Activated CD4-positive, CD25-positive, alpha-beta regulatory T cell treated with anti-CD3 and anti-CD28 coated beads, Interleukin-2, amount 50 U/mL, for 24 hours (primary cell): ENCODE data around the gene SF1.

Source experiments
- ATAC-seq, 2 donors: fragments of 150-1000 bp; cut with Tn5 transposase; one replicate each; pipeline ENCODE4 v1.10.0; 2021; ENCODE audit warnings: mild to moderate bottlenecking in 1 of 2, moderate library complexity in 1 of 2

Gene SF1

DNA sequence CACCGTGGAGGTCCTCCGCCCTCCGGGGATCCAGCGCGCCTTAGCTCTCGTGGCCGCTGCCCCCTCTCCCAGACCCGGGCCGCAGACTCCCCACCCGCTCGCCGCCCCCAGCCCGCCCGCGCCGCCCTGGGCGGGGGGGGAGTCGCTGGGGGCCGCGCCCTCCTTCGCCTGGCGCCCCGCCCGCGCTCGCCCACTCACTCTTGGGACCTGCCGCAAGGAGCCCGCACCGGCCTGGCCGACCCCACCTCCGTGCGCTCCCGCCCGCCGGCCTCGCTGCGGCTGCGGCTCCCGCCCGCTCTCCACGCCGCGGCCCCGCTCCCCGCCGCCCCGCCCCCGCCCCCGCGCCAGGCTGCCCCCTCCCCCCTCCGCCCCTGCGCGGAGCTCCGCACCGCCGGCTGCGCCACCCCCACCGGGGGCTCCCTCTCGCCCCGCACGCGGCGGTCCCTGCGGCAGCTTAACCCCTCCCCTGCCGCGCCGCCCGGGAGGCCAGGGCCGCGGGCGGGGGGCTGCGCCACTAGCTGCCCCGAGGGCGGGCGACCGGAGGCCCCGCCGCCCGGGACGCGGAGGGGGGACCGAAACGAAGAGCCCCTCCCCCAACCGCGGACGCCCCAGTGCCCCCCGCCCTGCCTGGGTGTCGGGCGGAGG is 33.7 kb downstream of the SF1 start:
- no peak for ATAC-seq

DNA sequence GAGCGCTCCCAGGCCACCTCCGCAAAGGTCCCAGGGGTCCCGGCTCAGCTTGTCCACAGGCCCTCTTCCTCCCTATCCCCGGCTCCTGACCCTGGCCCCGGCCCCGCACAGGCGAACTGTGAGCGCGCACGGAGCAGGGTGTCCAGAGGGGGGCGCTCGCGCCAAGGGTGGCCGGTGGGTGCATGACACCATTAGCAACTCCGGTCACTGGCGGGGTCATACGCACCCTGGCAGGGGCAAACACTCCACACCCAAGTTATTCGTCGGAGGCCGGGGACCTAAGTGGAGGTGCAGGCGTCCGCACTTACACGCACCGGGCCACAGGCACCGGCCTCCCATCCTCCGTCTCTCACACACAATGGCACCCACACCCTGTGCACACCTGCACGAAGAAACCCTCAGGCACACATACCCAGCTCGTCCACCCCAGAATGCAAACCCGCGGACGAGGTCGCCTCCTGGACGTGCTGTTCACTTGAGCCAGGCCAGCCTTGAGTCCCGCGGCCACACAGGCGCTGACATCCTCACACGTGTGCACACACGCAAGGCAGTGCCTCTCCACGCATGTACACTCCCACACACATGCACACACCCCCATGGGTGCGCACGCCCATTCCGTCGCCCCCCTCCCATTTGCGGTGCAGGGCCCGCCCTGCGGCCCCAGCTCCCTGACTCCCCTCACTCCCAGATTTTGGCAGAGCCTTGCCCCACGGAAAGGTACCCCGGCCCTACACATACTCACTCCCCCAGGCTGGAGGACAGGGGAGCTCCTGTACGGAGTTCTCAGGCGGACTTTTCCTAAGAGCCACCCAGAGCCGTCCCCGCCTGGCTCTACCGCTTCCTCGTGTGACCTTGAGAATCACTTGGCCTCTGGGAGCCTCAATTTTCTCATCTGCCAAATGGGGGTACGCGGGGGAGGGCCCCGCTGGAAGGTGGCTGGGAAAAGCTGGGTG is 34.5 kb downstream of the SF1 start, which contains the start of gene RASGRP2:
Gene RASGRP2 (minus strand): TSS at position 552 of the 953 bp plus-strand sequence. CDS start 1,276 bp downstream, outside the sequence.
- ATAC-seq, result peak; percentile 44 to 48

DNA sequence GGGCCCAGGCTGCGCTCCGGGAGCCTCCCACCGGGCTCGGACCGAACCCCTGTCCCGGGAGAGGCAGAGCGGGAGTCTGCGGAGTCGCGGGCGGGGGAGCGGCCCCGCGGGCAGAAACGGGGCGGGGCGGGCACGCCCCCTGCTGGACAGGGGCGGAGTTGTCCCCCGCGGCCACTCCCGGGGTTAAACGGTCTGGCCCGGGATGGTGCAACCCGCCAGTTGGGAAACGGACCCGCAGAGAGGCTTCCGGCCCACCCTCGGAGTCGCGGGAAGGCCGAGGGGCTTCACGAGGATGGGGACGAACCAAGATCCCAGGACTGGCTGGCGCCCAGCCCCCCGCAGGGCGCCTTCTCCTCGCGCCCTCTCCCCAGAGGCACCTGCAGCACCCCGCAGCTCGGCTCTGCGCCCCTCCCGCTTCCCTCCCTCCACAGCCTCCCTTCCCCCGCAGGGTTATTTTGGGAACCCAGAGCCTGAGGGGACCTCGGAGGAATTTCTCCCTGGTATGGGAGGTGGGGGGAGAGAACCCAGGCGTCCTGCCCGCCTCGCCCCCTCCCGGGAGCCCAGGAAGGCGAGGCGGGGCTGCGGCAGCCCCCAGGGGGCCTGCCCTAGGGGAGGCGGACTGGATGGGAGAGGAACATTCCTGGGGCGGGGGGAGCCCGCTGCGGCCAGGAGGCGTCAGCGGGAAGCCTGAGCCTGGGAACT is 35.3 kb downstream of the SF1 start:
- ATAC-seq, result peak; percentile 44 to 50

DNA sequence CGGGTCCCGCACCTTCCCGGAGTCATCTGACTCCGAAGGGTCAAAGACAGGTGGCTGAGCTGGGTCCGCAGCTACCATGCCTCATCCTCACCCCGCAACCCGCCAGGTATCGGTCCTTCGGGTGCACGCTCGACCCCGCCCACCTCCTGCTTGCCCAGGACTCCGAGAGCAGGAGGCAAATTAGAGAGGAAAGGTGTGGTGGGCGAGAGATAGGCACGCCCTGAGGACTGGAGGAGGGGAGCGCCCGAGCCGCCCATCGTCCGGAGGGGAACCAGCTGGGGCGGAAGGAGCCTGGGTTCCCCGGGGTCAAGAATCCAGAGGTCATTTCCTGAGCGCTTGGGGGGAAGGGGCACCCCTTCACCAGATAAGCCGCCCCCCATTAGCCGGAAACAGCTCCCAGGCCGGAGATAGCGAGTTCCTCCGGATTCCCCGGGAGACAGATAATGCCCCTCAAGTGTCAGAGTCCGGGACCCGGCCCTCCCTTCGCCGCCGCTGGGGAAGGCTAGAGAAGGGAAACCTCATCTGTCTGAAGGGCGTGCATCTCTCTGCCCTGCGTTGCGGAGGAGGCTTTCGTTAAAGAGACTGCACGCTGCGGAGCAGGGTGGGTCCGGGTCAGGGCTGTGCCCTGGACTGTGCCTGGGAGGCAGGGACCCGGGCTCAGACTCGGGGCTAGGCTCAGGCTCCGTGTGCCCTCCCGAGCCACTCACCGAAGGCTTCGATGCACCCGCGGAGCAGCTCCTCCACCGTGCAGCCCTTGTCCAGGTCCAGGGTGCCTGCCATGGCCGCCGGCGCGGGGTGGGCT is 36.1 kb downstream of the SF1 start:
- peak; percentile 17 to 18 for ATAC-seq

DNA sequence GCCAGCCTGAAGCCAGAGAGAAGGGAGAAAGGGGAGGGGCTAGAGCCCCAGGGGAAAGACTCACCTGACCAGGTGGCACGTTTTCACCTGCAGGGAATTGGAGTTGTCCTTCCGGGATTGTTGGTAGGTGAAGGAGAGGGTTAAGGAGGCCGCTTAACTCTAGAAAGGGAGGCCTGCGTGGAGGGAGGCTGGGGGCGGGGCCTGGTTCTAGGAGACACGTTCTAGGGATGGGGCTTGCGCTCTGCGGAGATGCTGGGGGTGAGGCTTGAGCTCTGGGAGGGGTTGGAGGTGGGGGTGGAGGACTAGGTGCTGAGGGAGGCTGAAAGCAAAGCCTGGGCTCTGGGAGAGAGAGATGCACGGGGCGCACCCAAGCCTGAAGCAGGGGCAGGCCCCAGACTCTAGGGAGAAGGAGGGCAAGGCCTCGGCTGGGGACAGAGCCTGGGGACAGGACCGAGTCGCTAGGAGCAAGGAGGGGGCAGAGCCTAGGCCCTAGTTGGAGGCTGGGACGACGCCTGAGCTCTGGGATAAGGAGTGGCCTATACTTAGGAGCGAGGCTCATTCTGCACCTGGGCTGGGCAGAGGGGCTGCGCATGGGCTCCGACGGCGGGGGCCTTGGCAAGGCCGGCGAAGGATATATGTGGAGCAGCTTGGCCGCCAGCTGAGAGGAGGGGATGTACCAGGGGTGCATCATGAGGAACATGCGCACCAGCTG is 36.8 kb downstream of the SF1 start:
- no peak for ATAC-seq

DNA sequence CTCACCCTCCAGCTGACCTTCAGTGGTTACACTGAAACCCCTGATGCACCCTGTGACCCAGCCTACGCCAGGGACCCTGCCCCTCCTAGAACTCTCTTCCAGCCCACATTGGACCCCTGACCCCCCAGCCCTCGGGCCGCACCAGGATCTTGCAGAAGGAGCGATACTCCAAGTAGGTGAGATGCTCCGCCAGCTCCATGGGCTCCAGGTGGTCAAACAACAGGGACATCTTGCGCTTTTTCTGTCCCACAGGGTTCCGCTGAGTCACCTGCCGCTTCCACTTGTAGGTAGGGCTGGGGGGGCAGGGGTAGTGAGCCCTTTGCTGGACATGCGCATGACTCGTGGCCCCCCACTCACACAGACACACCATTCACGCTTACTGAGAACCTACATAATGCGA is 38.5 kb downstream of the SF1 start:
- ATAC-seq, result no peak

DNA sequence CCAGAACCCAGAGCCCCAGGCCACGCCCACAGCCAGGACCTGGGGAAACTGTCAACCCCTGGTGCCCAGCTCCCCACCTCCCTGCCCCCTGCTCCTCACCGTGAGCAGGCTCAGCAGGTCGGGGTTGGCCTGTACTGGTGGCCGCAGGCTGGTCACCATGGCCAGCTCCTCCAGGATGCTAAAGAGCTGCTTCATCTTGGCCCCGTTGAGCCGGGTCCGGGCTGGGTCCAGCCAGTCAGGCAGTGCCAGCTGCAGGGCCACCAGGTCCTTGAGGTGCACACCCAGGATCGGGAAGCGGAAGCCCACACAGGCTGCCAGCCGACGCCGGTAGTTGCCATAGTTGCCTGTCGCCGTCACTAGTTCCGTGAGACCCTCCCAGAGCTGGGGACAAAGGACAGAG is 41.7 kb downstream of the SF1 start:
- no peak for ATAC-seq

DNA sequence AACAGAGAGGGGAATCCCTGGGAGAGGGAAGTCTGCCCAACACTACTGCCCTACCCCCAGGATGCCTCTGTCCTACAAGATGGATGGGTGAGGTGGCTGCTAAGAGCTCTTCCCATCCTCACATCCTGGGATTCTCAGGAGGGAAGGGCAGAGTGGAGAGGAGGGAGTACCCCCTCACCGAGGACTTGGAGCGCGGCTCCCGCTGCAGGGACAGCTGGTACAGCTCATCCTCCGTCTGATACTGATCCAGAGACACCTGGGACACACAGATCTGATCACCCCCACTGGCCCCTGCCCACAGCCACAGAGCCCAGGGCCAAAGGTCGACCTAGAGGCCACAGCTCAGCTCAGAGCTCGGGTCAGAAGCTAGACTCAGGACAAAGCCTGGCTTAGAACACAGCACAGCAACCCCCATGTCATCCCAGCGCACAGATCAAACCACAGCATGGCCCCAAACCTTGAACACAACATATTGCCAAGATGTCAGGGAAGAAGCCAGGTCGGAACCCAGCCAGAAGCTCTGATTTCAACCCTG is 42.5 kb downstream of the SF1 start:
- ATAC-seq, result no peak

DNA sequence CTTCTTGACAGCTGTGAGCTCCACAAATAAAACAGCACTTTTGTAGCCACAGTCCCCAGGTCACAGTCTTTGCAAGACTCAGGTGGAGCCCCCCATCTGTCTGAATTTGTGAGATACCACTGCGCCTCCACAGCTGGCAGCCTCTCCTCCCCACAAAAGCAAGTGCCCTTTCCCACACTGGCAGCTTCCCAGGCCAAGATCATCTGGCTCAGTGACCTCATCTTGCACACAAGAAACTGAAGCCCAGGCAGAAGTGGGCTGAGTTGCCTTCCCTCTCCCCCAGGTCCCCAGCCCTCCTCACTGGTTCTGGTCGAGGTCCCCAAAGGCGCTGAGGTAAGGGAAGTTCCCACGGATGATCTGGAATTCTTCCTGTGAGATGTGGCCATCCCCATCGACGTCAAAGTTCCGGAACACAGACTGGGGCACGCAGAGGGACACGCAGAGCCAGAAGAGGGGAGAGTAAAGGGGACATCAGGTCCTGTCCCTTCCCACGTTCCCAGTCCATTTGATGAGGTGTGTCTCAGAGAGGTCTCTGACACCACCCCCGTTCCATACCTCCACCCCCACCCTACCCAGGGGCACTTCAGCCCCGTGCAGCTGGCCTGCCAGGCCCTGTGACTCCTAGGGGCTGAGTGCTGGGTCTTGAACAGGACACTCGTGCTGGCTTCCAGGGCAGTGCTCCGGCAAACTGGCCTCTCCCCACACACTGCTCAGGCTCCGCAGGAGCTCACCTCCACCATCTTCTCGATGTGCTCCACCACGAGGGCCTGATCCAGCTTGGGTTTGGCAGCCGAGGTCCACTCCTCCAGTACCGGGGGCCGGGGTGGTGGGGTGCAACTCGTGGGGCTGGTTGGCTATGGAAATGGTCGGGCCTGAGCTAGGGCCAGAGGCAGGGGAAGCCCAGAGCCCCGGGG is 43.3 kb downstream of the SF1 start:
- no peak for ATAC-seq

DNA sequence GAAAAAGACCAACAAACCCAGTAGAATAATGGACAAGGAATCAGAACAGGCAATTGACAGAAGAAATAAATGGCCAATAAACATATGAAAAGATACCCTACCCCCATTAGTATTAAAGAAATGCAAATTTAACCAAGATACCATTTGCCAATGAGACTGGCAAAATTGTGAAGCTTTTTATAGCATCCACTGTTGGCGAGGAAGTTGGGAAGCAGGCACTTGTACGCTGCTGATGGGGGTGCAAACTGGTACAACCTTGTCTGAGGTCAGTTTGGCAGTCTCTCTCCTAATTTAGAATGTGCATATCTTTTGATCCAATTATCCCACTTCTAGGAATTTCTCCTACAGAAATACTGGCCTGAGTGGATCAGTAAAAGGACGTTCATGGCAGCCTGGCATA is 46.7 kb downstream of the SF1 start:
- ATAC-seq, result no peak

DNA sequence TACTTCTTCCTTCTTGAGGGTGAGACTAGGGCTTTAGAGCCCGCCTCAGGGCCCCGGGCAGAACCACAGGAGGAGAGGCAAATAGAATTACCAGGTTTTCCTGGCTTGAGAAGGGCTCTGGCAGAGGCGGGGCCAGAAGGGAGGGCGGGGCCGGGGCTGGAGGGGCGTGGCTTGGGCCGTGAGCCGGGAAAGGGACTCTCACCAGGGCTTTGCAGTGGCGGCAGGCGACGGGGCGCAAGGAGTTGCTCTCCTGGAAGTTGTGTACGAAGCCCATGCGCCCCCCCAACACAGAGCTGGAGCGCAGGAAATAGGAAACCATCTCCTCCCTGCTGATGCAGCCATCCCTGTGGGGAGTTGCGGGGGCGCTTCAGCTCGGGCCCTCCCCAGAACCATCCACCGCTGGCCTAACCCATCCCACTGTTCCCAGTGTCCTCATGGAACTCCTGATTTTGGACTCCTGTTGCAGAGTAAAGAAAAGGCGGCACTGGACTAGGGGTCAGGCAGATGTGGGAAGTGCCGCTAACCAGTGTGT is 48.4 kb downstream of the SF1 start:
- no peak for ATAC-seq

DNA sequence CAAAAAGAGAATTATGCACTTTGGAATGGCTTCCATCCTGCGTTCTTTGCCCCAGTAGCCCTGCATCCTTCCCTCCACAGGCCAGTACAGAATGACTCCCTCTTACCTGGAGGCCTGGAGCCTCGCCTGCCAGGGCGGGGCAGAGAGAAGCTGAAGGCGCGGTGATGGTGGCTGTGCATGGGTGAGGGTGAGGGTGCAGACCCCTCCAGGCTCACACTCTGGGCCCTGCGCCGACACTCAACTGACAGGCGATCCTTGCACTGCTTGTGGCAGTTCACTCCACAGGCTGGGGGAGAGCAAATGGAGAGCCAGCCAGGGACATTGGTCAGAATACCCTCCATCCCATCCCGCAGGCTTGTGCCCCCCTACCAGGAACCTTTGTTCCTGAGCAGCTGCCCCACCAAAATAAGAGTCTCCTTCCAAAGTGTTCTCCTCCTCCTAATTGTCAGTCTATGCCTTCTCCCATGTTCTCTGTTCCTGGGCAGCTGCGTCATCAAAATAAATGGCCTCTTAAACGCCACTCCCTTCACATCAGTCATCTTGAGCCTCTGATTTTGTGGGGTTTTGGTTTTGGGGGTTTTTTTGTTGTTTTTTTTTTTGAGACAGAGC is 49.5 kb downstream of the SF1 start:
- no peak for ATAC-seq

DNA sequence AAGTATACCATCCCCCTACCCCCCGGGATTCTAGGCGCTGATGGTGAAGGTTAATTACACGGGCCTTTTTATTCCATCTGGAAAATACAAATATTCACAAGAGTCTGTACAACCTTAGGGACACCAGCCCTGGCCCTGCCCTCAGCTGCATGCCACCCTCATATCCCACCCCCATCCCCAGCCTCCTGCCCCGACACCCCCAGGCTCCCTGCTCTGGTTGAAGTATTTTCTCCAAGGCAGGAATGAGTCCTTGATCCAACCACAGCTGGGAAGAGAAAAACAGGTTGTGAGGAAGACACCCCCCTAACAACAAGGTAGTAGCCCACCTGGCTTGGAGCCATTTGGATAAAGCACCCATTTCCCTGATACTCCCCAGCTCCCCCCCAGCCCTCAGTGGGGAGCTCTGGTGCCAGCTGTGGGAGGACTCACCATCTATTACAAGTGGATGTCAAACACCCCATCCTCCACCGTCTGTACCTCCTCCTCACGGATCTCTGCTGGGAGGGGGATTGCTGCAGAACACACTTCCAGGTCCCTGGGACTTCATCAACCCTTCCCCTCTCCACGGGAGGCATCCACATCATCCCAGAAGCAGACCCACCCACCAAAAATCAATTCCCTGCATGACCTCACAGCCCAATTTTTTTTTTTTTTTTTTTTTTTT is 51.3 kb downstream of the SF1 start:
- no peak for ATAC-seq

DNA sequence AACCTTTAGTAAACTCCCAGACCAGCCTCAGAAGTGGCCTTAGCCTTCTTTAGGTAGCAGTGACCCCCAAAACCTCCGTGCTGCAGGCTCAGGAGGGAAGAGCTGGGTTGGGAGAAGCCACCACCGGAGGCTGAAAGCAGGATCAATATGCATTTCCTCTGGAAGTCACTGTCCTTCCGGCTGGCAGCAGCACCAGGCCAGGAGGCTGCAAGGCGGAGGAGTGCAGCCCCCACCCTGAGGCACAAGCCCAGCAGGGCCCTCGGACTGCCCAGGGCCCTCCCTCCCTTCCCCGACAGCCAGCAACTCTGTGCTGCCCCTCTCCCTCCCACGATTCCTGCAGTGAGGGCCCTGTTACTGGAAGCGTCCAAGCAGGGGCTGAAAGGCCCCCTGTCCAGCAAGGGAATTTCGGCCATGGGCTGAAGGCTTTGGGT is 52.1 kb downstream of the SF1 start:
- ATAC-seq, result no peak

DNA sequence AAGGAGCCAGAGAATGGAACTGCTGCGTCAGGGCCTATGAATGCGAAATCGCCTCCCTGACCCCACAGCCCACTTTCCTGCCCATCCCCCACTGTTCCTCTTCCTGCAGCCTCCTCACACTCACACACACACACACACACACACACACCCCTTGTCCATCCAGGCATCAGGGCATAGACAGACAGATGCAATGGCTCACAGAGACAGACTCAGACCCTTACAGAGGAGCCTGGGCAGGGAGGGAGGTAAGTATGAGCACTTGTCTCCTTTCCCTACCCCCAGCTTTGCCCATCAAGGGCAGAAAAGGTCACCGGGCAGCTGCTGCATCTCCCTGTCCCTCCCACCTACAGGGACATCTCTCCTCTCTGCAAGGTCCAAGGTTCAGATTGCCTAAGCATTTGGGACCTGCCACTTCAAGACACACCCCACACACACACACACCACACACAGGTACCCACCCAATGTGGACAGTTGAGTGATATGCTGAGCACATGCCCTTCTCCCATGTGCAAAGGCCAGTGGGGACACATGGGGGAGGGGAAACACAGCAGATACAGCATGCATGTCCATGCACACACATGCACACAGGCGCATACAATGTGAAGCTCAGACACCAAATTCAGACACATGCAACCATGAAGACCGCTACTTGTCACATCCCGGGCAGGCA is 53.3 kb downstream of the SF1 start:
- ATAC-seq, result no peak

DNA sequence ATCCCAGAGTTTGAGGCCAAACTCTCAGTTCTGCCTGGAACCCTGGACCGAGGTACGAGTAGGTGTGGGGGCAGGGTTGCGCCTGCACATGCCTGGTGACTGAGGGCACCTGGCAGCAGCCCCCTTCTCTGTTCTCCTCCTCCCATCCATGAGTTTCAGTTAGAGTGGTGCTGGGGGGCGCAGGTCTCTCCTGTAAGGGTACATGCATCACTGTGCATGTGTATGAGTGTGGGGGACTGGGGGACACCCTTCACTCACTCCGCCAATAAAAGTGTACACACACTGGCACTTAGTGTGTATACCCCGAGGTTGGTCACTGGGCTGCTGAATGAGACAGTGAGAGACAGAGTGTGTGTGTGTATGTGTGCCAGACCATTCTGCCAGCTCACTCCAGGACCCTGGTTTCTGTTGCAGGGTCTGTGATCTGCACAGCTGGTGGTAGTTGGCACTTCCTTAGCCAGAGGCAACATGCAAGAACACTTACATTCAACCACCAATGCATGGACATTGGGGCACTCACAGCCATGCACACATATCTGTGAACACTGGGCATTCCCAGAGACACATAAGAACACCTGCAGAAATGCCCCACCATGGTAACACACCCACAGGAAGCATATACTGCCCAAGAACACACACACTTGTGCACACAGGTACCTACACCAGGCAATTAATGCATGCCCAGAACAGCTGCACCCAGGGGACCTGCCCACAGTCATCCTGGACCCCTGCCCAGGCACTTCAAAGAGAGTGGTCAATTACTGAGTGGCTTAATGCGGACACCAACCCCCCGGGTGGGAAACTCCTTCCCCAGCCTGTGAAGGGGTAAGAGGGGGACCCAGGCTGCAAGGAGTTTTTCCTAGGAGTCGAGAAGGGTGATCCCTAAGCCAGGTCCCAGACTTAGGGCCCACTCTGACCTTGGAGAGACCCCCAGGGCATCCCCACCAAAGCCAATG is 54.2 kb downstream of the SF1 start:
- ATAC-seq, result no peak
